PC-9 (cell line): ENCODE measurements around the gene AKR1C4. TPM values are rescaled to one million over a fixed set of nuclear protein-coding genes. Genes with fewer than 3 reads are reported as not detected.

Experiments
- Bru-seq: library from RNA; stranded (reverse); fragments of 400-500 nt; gene quantifications from one replicate; lab custom pipeline; 2021; lab: Mats Ljungman, UMichigan
- BruChase-seq, 2 experiments: library from RNA; stranded (reverse); fragments of 400-500 nt; gene quantifications; one replicate each; lab custom pipeline; 2021; lab: Mats Ljungman, UMichigan
- BruUV-seq: library from RNA; stranded (reverse); fragments of 400-500 nt; replicated peaks from 2 replicates; lab custom pipeline; 2021; lab: Mats Ljungman, UMichigan
- CTCF ChIA-PET: fragments of 300-600 bp; sonication (Branson Sonifier 250); formaldehyde crosslinking; loops from one replicate; lab custom pipeline; 2022; ENCODE audit warnings: antibody characterized with exemption; lab: Charles Lee
- POLR2A ChIA-PET: fragments of 300-600 bp; sonication (Branson Sonifier 250); formaldehyde crosslinking; loops from one replicate; lab custom pipeline; 2022; ENCODE audit warnings: antibody characterized with exemption; ENCODE audit not compliant: unreplicated experiment; lab: Charles Lee
- DNase-seq, 2 experiments: peaks; one replicate each; pipeline versions ENCODE4 v3.0.0 to v3.0.0-alpha.2; 2015 to 2022; ENCODE audit warnings: mixed read lengths in 1 of 2
- H2AFZ ChIP-seq: fragments of 200-600 bp; sonication (generic); 2 replicates; pipeline ENCODE4 v1.8.1; 2017; ENCODE audit warnings: antibody characterized with exemption
- H3F3A ChIP-seq: fragments of 200-600 bp; sonication (generic); 2 replicates; pipeline ENCODE4 v1.8.1; 2017; ENCODE audit warnings: antibody characterized with exemption, mild to moderate bottlenecking, low read depth; ENCODE audit not compliant: insufficient read depth
- H3K27ac ChIP-seq: fragments of 200-600 bp; sonication (generic); 2 replicates; pipeline ENCODE4 v1.6.1; 2016; ENCODE audit warnings: mixed run types
- H3K27me3 ChIP-seq: fragments of 200-600 bp; sonication (generic); 2 replicates; pipeline ENCODE4 v1.6.1; 2016; ENCODE audit warnings: low read depth, mixed run types; ENCODE audit not compliant: insufficient read depth
- H3K36me3 ChIP-seq: fragments of 200-600 bp; sonication (generic); 2 replicates; pipeline ENCODE4 v1.6.1; 2016; ENCODE audit warnings: low read depth, mixed run types
- H3K4me1 ChIP-seq: fragments of 200-600 bp; sonication (generic); replicated peaks from 2 replicates; pipeline ENCODE4 v1.6.1; 2016; ENCODE audit warnings: mixed run types; ENCODE audit not compliant: insufficient read depth
- H3K4me2 ChIP-seq: fragments of 200-600 bp; sonication (generic); 2 replicates; pipeline ENCODE4 v1.6.1; 2017; ENCODE audit warnings: mixed run types
- H3K4me3 ChIP-seq: fragments of 200-600 bp; sonication (generic); 2 replicates; pipeline ENCODE4 v1.6.1; 2016; ENCODE audit warnings: mixed run types
- H3K79me2 ChIP-seq: fragments of 200-600 bp; sonication (generic); 2 replicates; pipeline ENCODE4 v1.6.1; 2017; ENCODE audit warnings: low read depth, mixed run types
- H3K9me2 ChIP-seq: fragments of 200-600 bp; sonication (generic); 2 replicates; pipeline ENCODE4 v1.8.1; 2017; ENCODE audit warnings: mild to moderate bottlenecking; ENCODE audit not compliant: insufficient read depth
- H3K9me3 ChIP-seq: fragments of 200-600 bp; sonication (generic); 2 replicates; pipeline ENCODE4 v1.8.1; 2016; ENCODE audit warnings: low read depth; ENCODE audit not compliant: insufficient read depth
- H4K20me1 ChIP-seq: fragments of 200-600 bp; sonication (generic); 2 replicates; pipeline ENCODE4 v1.8.1; 2017; ENCODE audit not compliant: insufficient read depth
- CTCF ChIP-seq: fragments of 200-600 bp; sonication (generic); conservative IDR thresholded peaks from 2 replicates; pipeline ENCODE4 v1.6.1; 2017; ENCODE audit warnings: mixed run types, antibody characterized with exemption, mild to moderate bottlenecking, moderate library complexity
- EZH2 ChIP-seq: fragments of 200-600 bp; sonication (generic); IDR thresholded peaks from 2 replicates; pipeline ENCODE4 v1.8.0; 2017; ENCODE audit warnings: antibody characterized with exemption, low read depth
- intact Hi-C: fragments of 100-400 bp; cut with micrococcal nuclease; formaldehyde crosslinking; loops from one replicate; pipeline ENCODE4 v1.10.0; 2022; ENCODE audit not compliant: unreplicated experiment
- long read RNA-seq: library from polyadenylated mRNA; stranded (forward); transcript quantifications from one replicate; pipeline ENCODE4 v2.0.0, GENCODE V29; 2022
- total RNA-seq: library from RNA; stranded (reverse); gene quantifications from 2 replicates; pipeline ENCODE4 v1.2.3, GENCODE V29; 2021

The AKR1C4 gene
- total RNA-seq (not detected in 2 replicates), Bru-seq, nascent RNA (not detected), BruChase-seq, experiment 1, labeled RNA remaining after a 2-hour chase (percentile 3 among the genes with signal in this experiment), BruChase-seq, experiment 2, labeled RNA remaining after a 6-hour chase (percentile 4 among the genes with signal in this experiment)
- long read RNA-seq, partial matches to known transcripts, result 0 of 5 reads
- long read RNA-seq, other reads (novel, unspliced or antisense), result 5 of 5 reads

GRCh38 chr10:5196702-5197113 is at the start of gene AKR1C4:
TSS of gene AKR1C4 (plus strand) at chr10:5196837. CDS start at chr10:5196868, 31 bp downstream.
- DNase-seq, result no peak

GRCh38 chr10:5146920-5147254 is 49.8 kb upstream of the AKR1C4 start:
- ChIA-PET POLR2A (interaction anchor here (0.7 kb wide), 1 partner anchor 49 kb away, joined by 4 read pairs; no protein-coding TSS in a partner anchor), CTCF (no interaction called here)
- no peaks in the 10 kb centered on the region for H3K79me2 ChIP-seq

More at GRCh38 chr10:5196702-5197113, at the start of gene AKR1C4:
- intact Hi-C loops, result no loop called here
- ChIA-PET POLR2A (no interaction called here), CTCF (no interaction called here)
- Histone ChIP-seq H3K4me2 (no peak within 1 kb of the TSS), H3K36me3 (no peaks in the 10 kb centered on the region), H3K4me1 (no peaks in the 10 kb centered on the region), H3K4me3 (no peak within 1 kb of the TSS), H3K9me2 (no peaks in the 10 kb centered on the region), H3K27me3 (no peaks in the 10 kb centered on the region), H3K9me3 (no peaks in the 10 kb centered on the region), H3K79me2 (no peaks in the 10 kb centered on the region), H2AFZ (no peak within 1 kb of the TSS), H3F3A (no peaks in the 10 kb centered on the region), H4K20me1 (no peaks in the 10 kb centered on the region), H3K27ac (no peak within 1 kb of the TSS)
- TF ChIP-seq EZH2 (no peak), CTCF (no peak)
- no TSS peak for BruUV-seq

More at GRCh38 chr10:5146920-5147254, 49.8 kb upstream of the AKR1C4 start:
- Histone ChIP-seq H4K20me1 (no peaks in the 10 kb centered on the region), H3K9me2 (no peaks in the 10 kb centered on the region), H3K4me2 (no peak overlapping the region), H3K27ac (no peak overlapping the region), H3K4me3 (no peak overlapping the region), H3K36me3 (no peaks in the 10 kb centered on the region), H2AFZ (no peak overlapping the region), H3F3A (peaks cover 6% of the 10 kb centered on the region; the same call in 1 of the 2 replicates), H3K4me1 (peaks cover 23% of the 10 kb centered on the region), H3K27me3 (no peaks in the 10 kb centered on the region), H3K9me3 (peaks cover 6% of the 10 kb centered on the region; the same call in 1 of the 2 replicates)
- intact Hi-C loops, result no loop called here
- TF ChIP-seq EZH2, result no peak
- TF ChIP-seq CTCF, result no peak
- no TSS peak for BruUV-seq
- DNase-seq, result no peak
